A549 (cell line): Measurements from ENCODE around the gene CLCN4. TPM values are rescaled to one million over a fixed set of nuclear protein-coding genes. Genes with fewer than 3 reads are reported as not detected.

ENCODE experiments used
- ATAC-seq, 2 experiments: fragments of 200-7000 bp in 1 of 2; fragments of >200 bp in 1 of 2; cut with Nextera tagmentation in 1 of 2; cut with Tn5 transposase in 1 of 2; 3 replicates each; pipeline versions ENCODE4 v1.8.0 to v1.9.1; 2018 to 2020; ENCODE audit warnings: mild to moderate bottlenecking in 1 of 2, moderate library complexity in 1 of 2
- CTCF ChIA-PET: fragments of 300-600 bp; sonication (Branson Sonifier 250); formaldehyde crosslinking; extraction: SDS; loops from one replicate; lab custom pipeline; 2021; ENCODE audit warnings: antibody characterized with exemption, inconsistent platforms; lab: Yijun Ruan, JAX
- POLR2A ChIA-PET: fragments of 350-600 bp; formaldehyde crosslinking; extraction: SDS; loops from one replicate; lab custom pipeline; 2021; ENCODE audit warnings: antibody characterized with exemption, inconsistent platforms; lab: Yijun Ruan, JAX
- DNase-seq, 2 experiments: peaks; one replicate each; pipeline versions ENCODE4 v3.0.0 to v3.0.0-alpha.2; 2011 to 2016; ENCODE audit warnings: low read depth in 1 of 2, low spot score in 1 of 2
- FAIRE-seq: peaks from 2 replicates; lab custom pipeline; 2011; peaks lifted over from hg19 to GRCh38; lab: Jason Lieb, UNC
- H3K27ac ChIP-seq, 2 experiments: fragments of >200 bp; sonication (Bioruptor Twin); formaldehyde crosslinking; 3 replicates each; pipeline ENCODE4 v1.5.1; 2016 to 2017
- H3K4me1 ChIP-seq: fragments of >200 bp; sonication (Bioruptor Twin); formaldehyde crosslinking; 3 replicates; pipeline ENCODE4 v1.6.1; 2016
- H3K4me2 ChIP-seq: fragments of >200 bp; sonication (Bioruptor Twin); formaldehyde crosslinking; 3 replicates; pipeline ENCODE4 v1.6.1; 2016
- H3K4me3 ChIP-seq: fragments of >200 bp; sonication (Bioruptor Twin); formaldehyde crosslinking; 3 replicates; pipeline ENCODE4 v1.5.1; 2016
- H3K9me3 ChIP-seq: fragments of >200 bp; sonication (Bioruptor Twin); formaldehyde crosslinking; 3 replicates; pipeline ENCODE4 v1.6.1; 2016
- ATOH8 ChIP-seq: fragments of 250-450 bp; sonication (Bioruptor Pico); IDR thresholded peaks from 2 replicates; pipeline ENCODE4 v1.5.0; 2020; ENCODE audit warnings: low read depth, mild to moderate bottlenecking, moderate library complexity
- CEBPB ChIP-seq, 2 experiments: fragments of >200 bp in 1 of 2; sonication (Bioruptor Twin) in 1 of 2; formaldehyde crosslinking in 1 of 2; IDR thresholded peaks; 2 replicates each; pipeline ENCODE4 v1.6.1; 2012 to 2016
- CHD4 ChIP-seq: fragments of 200-600 bp; sonication (generic); IDR thresholded peaks from 2 replicates; pipeline ENCODE4 v1.6.1; 2016; ENCODE audit warnings: antibody characterized with exemption, mild to moderate bottlenecking, borderline replicate concordance
- CTCF ChIP-seq: fragments of >200 bp; sonication (Bioruptor Twin); formaldehyde crosslinking; IDR thresholded peaks from 3 replicates; pipeline ENCODE4 v1.5.1; 2016
- EHF ChIP-seq: fragments of 250-450 bp; sonication (Bioruptor Pico); IDR thresholded peaks from 2 replicates; pipeline ENCODE4 v1.5.0; 2020; ENCODE audit warnings: mild to moderate bottlenecking
- EHMT2 ChIP-seq: fragments of 200-600 bp; sonication (generic); IDR thresholded peaks from 2 replicates; pipeline ENCODE4 v1.6.1; 2016; ENCODE audit warnings: antibody characterized with exemption, low read depth, mild to moderate bottlenecking, moderate library complexity
- EP300 ChIP-seq, 2 experiments: fragments of >200 bp; sonication (Bioruptor Twin); formaldehyde crosslinking; IDR thresholded peaks; 2 replicates in 1 of 2; 3 replicates in 1 of 2; pipeline ENCODE4 v1.6.1; 2016 to 2017
- ESRRA ChIP-seq: fragments of 150-350 bp; IDR thresholded peaks from 2 replicates; pipeline ENCODE4 v1.6.1; 2014; ENCODE audit warnings: mild to moderate bottlenecking, low read length, borderline replicate concordance
- HDAC2 ChIP-seq: fragments of 200-600 bp; sonication (generic); IDR thresholded peaks from 2 replicates; pipeline ENCODE4 v1.6.1; 2016
- HEYL ChIP-seq: fragments of 250-450 bp; sonication (Bioruptor Pico); IDR thresholded peaks from 2 replicates; pipeline ENCODE4 v1.8.0; 2021; ENCODE audit warnings: mild to moderate bottlenecking, moderate library complexity
- HMGXB4 ChIP-seq: fragments of 250-450 bp; sonication (Bioruptor Pico); IDR thresholded peaks from 2 replicates; pipeline ENCODE4 v1.5.0; 2021; ENCODE audit warnings: mild to moderate bottlenecking, moderate library complexity, borderline replicate concordance
- HOXB13 ChIP-seq: fragments of 250-450 bp; sonication (Bioruptor Pico); IDR thresholded peaks from 2 replicates; pipeline ENCODE4 v1.5.0; 2020; ENCODE audit warnings: low read depth, mild to moderate bottlenecking, moderate library complexity
- JUNB ChIP-seq: fragments of >200 bp; sonication (Bioruptor Twin); formaldehyde crosslinking; IDR thresholded peaks from 2 replicates; pipeline ENCODE4 v1.6.1; 2016
- KDM1A ChIP-seq: fragments of 200-600 bp; sonication (generic); IDR thresholded peaks from 2 replicates; pipeline ENCODE4 v1.6.1; 2016; ENCODE audit warnings: low read depth, mild to moderate bottlenecking
- KDM5A ChIP-seq: fragments of 200-600 bp; sonication (generic); IDR thresholded peaks from 2 replicates; pipeline ENCODE4 v1.6.1; 2016; ENCODE audit warnings: antibody characterized with exemption, mild to moderate bottlenecking
- MYC ChIP-seq: IDR thresholded peaks from 2 replicates; pipeline ENCODE4 v1.6.1; 2012; ENCODE audit warnings: mild to moderate bottlenecking, inconsistent platforms, low read length, improper control_type of control experiment, borderline replicate concordance
- NR3C1 ChIP-seq: fragments of >200 bp; sonication (Bioruptor Twin); formaldehyde crosslinking; IDR thresholded peaks from 3 replicates; pipeline ENCODE4 v1.6.1; 2017
- RCOR1 ChIP-seq: fragments of 150-350 bp; IDR thresholded peaks from 2 replicates; pipeline ENCODE4 v1.6.1; 2014; ENCODE audit warnings: antibody characterized with exemption, low read length, low read depth
- RFX5 ChIP-seq: fragments of 450-650 bp; IDR thresholded peaks from 2 replicates; pipeline ENCODE4 v1.7.1; 2014; ENCODE audit warnings: antibody characterized with exemption, mild to moderate bottlenecking, moderate library complexity
- RNF2 ChIP-seq: fragments of 200-600 bp; sonication (generic); IDR thresholded peaks from 2 replicates; pipeline ENCODE4 v1.6.1; 2016; ENCODE audit warnings: low read depth, mild to moderate bottlenecking, antibody characterized with exemption, moderate library complexity, borderline replicate concordance
- SMC3 ChIP-seq: fragments of >200 bp; sonication (Bioruptor Twin); formaldehyde crosslinking; IDR thresholded peaks from 3 replicates; pipeline ENCODE4 v1.6.1; 2018; ENCODE audit warnings: inconsistent platforms
- TFCP2L1 ChIP-seq: fragments of 250-450 bp; sonication (Bioruptor Pico); IDR thresholded peaks from 2 replicates; pipeline ENCODE4 v1.5.0; 2021; ENCODE audit warnings: mild to moderate bottlenecking
- ZC3H11A ChIP-seq: fragments of 450-650 bp; IDR thresholded peaks from 2 replicates; pipeline ENCODE4 v1.6.1; 2014; ENCODE audit warnings: antibody characterized with exemption, mild to moderate bottlenecking
- ZSCAN20 ChIP-seq: fragments of 250-450 bp; sonication (Bioruptor Pico); IDR thresholded peaks from 2 replicates; pipeline ENCODE4 v1.8.0; 2022; ENCODE audit warnings: mild to moderate bottlenecking, moderate library complexity
- WGBS: methylation state at CpG from one replicate; pipeline ENCODE4 v1.1.6; 2017; ENCODE audit errors: missing lambda C conversion rate; 5-methylcytosine and 5-hydroxymethylcytosine counted together
- polyA plus RNA-seq, 4 experiments: library from polyadenylated mRNA; depleted of rRNA in 3 of 4; stranded (reverse); fragments of >200 nt; fragmentation: RNase III in 1 of 4; extraction: RNeasy Plus Mini Kit Qiagen cat#74134 plus additional on column Dnase treatment in 1 of 4; gene quantifications; 2 replicates in 3 of 4; 3 replicates in 1 of 4; pipeline ENCODE4 v1.2.3, GENCODE V29; 2011 to 2017

Gene CLCN4
- polyA plus RNA-seq, 2 of the 4 experiments (the other 2 are of a cell fraction): 2.8 to 4.7 TPM

GRCh38 chrX:10142041-10142599 lies 14.7 kb upstream of the CLCN4 start:
- TF ChIP-seq CTCF: no peak
- no peak for TF ChIP-seq ESRRA
- no peak for TF ChIP-seq RNF2
- no peak for TF ChIP-seq ATOH8
- TF ChIP-seq KDM1A: no peak
- no peak for TF ChIP-seq EP300 (IDR thresholded peaks at IDR 0.05)
- no peak for TF ChIP-seq HDAC2
- no peak for ATAC-seq
- Histone ChIP-seq H3K4me2 (no peak overlapping the region), H3K9me3 (no peaks in the 10 kb centered on the region), H3K4me3 (no peak overlapping the region), H3K27ac (no peak overlapping the region), H3K4me1 (no peaks in the 10 kb centered on the region)
- CTCF ChIA-PET: interaction anchor here (3.9 to 4.0 kb wide), 2 partner anchors 22 to 23 kb away, joined by 18 to 26 read pairs; no protein-coding TSS in a partner anchor
- DNase-seq: no peak
- POLR2A ChIA-PET: no interaction called here
- 91% methylated on average over 21 of the region's 23 CpGs for WGBS
- FAIRE-seq: no peak

GRCh38 chrX:10143071-10143983 lies 13.4 kb upstream of the CLCN4 start:
- Histone ChIP-seq H3K9me3 (no peaks in the 10 kb centered on the region), H3K4me3 (no peak overlapping the region), H3K27ac (no peak overlapping the region), H3K4me1 (no peaks in the 10 kb centered on the region), H3K4me2 (no peak overlapping the region)
- WGBS: 94% methylated on average over 12 of the region's 12 CpGs
- DNase-seq: no peak
- FAIRE-seq: no peak
- TF ChIP-seq EHF: no peak
- no peak for TF ChIP-seq EHMT2
- no peak for TF ChIP-seq CHD4
- TF ChIP-seq CEBPB (IDR thresholded peaks at IDR 0.05): no peak
- no peak for TF ChIP-seq ZC3H11A
- no peak for TF ChIP-seq RFX5
- no peak for TF ChIP-seq RCOR1
- ATAC-seq: no peak
- POLR2A ChIA-PET: no interaction called here
- CTCF ChIA-PET: interaction anchor here (0.6 to 3.9 kb wide), 2 partner anchors 11 to 24 kb away, joined by 5 to 26 read pairs; no protein-coding TSS in a partner anchor

- DNase-seq (no peak), FAIRE-seq (no peak)
- no peak overlapping the region for H3K4me2 ChIP-seq
- TF ChIP-seq ESRRA (no peak), HOXB13 (CRISPR knock-in tag) (no peak), KDM5A (no peak), HEYL (CRISPR knock-in tag) (no peak), HMGXB4 (CRISPR knock-in tag) (no peak), TFCP2L1 (CRISPR knock-in tag) (no peak), JUNB (no peak), RFX5 (no peak), ATOH8 (no peak), RCOR1 (no peak), MYC (no peak), EHF (no peak), SMC3 (no peak), ZSCAN20 (CRISPR knock-in tag) (no peak), EP300 (IDR thresholded peaks at IDR 0.05) (no peak), NR3C1 (no peak), KDM1A (no peak), CHD4 (no peak)
- TF ChIP-seq, all 56 proteins: peak for 0
- Histone ChIP-seq H3K4me3 (no peak overlapping the region), H3K27ac (no peak overlapping the region), H3K9me3 (no peaks in the 10 kb centered on the region), H3K4me1 (no peaks in the 10 kb centered on the region)
- WGBS: 93% methylated on average over 10 of the region's 10 CpGs
- CTCF ChIA-PET: interaction anchor here (0.6 kb wide), 1 partner anchor 153 kb away, joined by 3 read pairs; no protein-coding TSS in a partner anchor
- ATAC-seq: no peak
- POLR2A ChIA-PET: no interaction called here
Measured at GRCh38 chrX:10146346-10146745, 10.4 kb upstream of the CLCN4 start.
